Muscle of arm (tissue), 12 donors: ENCODE measurements around the gene SYCP3. TPM values are rescaled to one million over a fixed set of nuclear protein-coding genes. Genes with fewer than 3 reads are reported as not detected.

Experiments used
- DNase-seq: peaks from one replicate; pipeline ENCODE4 v3.0.0-alpha.2; 2013
- polyA plus RNA-seq, 12 donors: library from polyadenylated mRNA; unstranded; fragments of 120-200 nt; gene quantifications; one replicate each; pipeline ENCODE4 v1.2.1, GENCODE V29; 2013; ENCODE audit not compliant: insufficient read length in 12 of 12

SYCP3 gene
- polyA plus RNA-seq, 12 donors: 0.08 to 1.3 (median 0.54) TPM; not detected in 2

- DNase-seq: no peak
Observed at GRCh38 chr12:101680647-101681046, 58.6 kb downstream of the SYCP3 start.

- no peak for DNase-seq
Observed at GRCh38 chr12:101680240-101680639, 59.0 kb downstream of the SYCP3 start.

Other genes with a start within 250 kb of the SYCP3 start
- 1,000 to 10,000 TPM in 11 of 12 donors, 100 to 1,000 TPM in 1; 917 to 4,665 (median 3,965) TPM for gene MYBPC1, start 144.5 kb downstream of the SYCP3 start, polyA plus RNA-seq
- gene CHPT1, start 41.8 kb downstream of the SYCP3 start, polyA plus RNA-seq: 10 to 100 TPM in 11 of 12 donors, not detected in 1; 23.5 to 49.3 (median 30.1) TPM
- 10 to 100 TPM in 11 of 12 donors, not detected in 1; 14.7 to 36.5 (median 19.9) TPM for gene GNPTAB, start 91.5 kb upstream of the SYCP3 start, polyA plus RNA-seq
- 1 to 10 TPM in 11 of 12 donors, not detected in 1; 2.4 to 9.4 (median 4.1) TPM for gene DRAM1, start 138.1 kb upstream of the SYCP3 start, polyA plus RNA-seq